HG02759 (cell line): ENCODE measurements around the gene CAPN10.

ENCODE experiments used
- ATAC-seq: cut with Tn5 transposase; IDR thresholded peaks from one replicate; pipeline ENCODE4 v1.9.1; 2021; ENCODE audit warnings: mild to moderate bottlenecking, moderate library complexity; ENCODE audit not compliant: unreplicated experiment

The CAPN10 gene

DNA sequence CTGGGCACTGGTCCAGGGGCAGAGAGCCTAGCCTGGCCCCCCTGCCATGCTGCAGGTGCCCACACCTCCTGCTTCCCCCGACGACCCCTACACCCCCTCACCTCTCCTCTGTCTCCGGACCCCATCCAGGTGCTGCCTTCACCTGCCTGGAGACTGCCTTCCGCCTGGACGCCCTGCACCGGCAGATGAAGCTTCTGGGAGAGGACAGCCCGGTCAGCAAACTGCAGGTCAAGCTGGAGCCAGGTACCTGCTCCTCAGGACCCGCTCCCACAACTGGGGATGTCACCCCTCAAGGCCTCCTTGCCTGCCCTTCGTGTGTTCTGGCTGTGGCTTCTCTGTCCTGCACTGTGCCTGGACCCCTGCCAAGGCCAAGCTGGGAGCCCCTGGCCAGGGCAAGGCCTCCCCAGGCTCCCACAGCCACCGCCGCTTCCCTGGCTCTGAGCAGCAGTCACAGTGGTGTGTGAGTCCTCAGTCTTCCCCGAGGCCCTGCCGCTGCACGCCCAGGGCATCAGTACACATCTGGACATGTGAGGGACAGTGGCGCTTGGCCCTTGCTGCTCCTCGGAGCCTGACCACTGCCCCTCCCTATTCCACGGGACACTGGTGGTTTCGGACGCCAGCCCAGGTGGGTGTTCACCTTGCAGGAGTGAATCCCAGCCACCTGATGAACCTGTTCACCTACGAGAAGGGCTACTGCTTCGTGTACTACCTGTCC, 12.0 kb upstream of the CAPN10 start:
- ATAC-seq: no peak

DNA sequence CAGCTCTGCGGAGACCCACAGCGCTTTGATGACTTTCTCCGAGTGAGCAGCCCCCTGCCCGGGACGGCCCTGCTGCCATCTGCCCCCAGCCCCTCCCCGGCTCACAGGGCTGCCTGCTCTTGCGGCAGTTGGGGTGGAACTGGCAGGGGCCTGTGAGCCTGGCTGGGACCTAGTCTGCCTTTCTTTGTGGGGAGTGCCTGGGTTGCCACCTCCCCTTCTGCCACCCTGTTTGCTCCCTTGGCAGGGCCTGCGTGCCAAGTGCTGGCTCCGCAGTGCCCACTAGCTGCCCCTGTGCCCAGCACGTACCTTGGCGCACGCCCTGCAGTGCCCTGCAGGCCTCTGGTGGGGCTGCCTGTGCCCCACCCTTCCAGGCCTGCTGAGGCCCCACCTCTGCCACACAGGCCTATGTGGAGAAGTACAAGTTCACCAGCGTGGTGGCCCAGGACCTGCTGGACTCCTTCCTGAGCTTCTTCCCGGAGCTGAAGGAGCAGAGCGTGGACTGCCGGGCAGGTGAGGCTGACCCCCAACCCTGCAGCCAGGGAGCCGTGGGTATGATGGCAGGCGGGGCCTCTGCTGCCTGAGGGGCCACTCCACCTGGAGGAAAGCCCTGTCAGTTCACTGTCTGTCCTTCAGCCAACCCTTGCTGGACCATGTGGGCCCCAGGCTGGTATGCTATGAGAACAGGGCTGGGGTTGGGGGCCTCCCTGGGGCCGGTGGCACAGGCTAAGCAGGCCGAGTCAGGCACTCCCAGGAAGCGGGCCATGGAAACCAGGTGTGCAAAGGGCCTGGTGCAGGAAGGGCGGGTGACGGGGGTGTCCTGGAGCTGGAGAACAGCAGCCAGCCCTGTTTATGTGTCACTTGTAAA, 11.2 kb upstream of the CAPN10 start:
- no peak for ATAC-seq

DNA sequence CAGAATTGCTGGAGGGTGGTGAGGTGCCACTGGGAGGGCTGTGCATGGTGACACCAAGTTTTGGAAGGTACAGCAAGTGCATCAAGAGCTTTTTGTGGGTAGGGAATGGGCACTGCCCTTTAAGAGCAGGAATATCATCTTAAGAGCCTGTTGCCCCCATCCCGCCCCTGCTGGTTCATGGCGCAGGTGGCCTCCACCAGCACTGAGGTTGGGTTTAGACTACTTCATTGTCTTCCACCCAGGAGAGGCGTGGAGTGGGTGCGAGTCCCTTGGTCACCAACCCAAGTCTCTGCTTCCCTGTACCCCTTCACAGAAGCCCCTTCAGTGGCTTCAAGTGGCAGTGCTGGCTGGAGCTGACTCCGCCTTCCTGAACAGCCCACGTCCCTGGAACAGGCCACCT, 10.5 kb upstream of the CAPN10 start:
- ATAC-seq: no peak

DNA sequence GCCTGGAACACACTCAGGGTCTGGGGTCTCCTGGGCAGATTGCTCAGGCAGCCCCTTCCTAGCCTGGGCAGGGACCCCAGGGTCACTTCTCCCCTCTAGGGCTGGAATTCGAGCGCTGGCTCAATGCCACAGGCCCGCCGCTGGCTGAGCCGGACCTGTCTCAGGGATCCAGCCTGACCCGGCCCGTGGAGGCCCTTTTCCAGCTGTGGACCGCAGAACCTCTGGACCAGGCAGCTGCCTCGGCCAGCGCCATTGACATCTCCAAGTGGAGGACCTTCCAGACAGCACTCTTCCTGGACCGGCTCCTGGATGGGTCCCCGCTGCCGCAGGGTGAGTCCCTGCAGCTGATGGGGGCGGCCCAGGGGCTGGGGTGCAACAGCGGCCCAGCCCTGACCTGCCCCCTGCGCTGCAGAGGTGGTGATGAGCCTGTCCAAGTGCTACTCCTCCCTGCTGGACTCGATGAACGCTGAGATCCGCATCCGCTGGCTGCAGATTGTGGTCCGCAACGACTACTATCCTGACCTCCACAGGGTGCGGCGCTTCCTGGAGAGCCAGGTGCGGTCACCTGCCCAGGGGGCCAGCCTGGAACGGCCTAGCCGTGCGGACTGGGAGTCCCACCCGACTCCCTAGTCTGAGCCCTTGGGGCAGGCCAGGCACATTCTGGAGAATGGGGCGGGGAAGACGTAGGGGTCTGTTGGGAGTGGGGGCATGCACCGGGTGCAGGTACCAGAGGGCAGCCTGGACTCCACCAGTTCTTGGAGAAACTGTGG, 9.9 kb upstream of the CAPN10 start:
- ATAC-seq: no peak

- ATAC-seq: no peak
Observed at GRCh38 chr2:240577281-240578109, 9.0 kb upstream of the CAPN10 start.

DNA sequence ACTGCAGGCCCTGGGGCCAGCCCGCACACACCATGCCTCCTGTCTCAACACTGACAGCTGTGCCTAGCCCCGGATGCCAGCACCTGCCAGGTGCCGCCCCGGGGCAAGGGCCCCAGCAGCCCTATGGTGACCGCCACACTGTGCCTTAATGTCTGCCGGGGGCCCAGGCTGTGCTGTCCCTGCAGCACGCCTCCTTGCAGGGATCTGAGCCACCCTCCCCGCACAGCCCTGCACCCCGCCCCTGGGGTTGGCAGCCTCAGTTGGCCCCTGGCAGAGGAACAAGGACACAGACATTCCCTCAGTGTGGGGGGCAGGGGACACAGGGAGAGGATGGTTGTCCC, 8.5 kb upstream of the CAPN10 start:
- ATAC-seq: no peak

DNA sequence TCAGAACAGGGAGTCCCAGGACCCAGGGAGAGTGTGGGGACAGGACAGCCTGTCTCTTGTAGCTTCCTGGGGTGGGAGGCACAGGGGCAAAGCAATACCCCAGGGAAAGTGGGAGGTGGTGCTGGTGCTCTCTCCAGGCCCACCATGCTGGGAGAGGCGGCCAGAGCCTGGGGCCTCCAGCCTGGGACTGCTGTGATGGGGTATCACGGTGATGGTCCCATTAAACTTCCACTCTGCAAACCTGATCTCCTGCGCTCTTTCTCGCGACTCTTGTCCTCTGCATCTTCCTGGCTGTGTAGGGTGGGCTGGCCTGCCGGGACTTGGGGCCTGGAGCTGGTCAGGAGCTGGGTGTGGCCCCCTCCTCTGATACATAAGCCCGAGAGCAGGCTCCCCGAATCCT, 8.0 kb upstream of the CAPN10 start:
- no peak for ATAC-seq

- no peak for ATAC-seq
Observed at GRCh38 chr2:240579071-240579762, 7.3 kb upstream of the CAPN10 start.

GRCh38 chr2:240579771-240580614, 6.5 kb upstream of the CAPN10 start:
- no peak for ATAC-seq

DNA sequence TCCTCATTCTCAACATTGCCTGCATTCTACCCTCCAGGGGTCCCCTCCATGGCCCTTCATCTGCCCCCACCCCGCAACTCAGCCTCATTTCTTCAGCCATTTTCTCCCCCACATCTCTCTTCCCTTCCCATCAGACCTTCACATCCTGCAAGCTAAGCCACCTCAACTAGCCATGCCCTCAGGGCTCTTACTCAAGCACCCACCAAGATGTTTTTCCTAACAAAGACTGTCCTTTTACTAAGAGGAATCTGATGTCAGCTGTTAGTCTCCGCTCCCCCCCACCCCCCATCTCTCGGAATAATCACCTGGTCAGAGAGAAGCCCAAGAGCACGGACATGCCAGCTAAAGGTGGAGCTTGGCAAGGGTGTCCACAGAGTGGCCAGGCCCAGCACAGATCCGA, 4.7 kb upstream of the CAPN10 start:
- ATAC-seq: no peak

- no peak for ATAC-seq
Observed at GRCh38 chr2:240582781-240583180, 3.8 kb upstream of the CAPN10 start.

DNA sequence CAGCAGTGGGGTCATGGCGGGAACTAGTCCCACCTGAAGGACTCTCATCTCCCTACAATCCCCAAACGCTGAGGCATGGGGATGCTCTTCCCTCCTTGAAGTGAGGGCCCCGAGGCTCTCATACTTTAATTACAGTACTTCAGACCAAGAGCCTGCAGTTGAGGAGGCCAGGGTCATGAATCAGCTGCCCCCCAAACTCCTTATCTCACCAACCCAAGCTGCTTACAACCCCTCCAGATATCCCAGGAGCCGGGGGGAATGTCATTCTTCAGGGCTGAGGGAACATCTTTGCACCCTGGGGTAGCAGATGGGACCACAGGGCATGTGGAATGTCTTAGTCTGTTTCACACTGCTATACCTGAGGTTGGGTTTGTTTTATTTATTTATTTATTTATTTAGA, 2.8 kb upstream of the CAPN10 start:
- no peak for ATAC-seq

DNA sequence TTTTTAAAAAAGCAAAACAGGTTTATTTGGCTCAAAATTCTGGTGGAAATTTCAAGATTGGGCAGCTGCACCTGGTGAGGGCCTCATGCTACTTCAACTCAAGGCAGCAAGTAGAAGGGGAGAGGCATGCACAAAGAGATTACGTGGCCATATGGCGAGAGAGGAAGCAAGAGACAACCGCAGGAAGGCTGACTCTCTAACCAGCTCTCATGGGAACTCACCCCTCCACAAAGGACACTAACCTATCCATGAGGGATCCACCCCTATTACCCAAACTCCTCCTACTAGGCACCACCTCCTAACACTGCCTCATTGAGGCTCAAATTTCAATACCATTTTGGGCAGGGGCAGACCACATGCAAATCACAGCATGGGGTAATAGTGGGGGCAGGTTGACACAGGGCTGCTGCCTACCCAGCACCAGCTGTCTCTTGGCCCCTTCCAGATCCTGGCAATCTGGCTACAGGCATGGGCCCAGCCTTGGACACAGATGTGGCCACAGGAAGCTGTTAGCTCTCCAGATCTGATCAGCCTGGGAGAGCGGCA, 2.0 kb upstream of the CAPN10 start:
- ATAC-seq: peak; percentile 51

GRCh38 chr2:240585101-240585500, 1.4 kb upstream of the CAPN10 start:
- ATAC-seq: peak; percentile 32

DNA sequence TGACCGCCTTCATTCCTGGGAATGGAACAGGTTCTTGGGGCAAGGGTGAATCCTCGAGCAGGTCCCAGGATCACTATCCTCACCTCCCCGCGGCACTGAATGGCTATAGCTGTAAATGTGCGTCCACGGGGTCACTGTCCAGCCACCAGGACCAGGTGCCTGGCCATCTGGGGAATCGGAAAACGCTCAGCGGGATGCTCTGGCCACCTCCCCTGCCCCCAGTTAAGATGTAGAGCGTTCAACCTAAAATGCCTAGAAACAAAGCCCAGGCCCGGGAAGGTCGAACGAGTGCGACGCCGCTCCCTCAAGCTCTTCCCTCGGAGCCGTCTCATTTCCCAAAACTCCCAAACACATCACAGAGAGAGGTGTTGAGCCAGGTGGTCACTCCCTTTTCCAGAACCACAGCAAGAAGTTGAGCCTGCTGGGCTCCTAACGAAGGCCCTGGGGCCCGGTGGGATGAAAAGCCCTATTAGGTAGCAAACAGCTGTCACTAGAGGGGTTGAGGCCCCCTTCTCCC, 795 bp upstream of the CAPN10 start:
- ATAC-seq: no peak

GRCh38 chr2:240586919-240587800, 626 bp downstream of the CAPN10 start:
- ATAC-seq: peak; percentile 9

GRCh38 chr2:240588006-240588655, 1.6 kb downstream of the CAPN10 start:
- ATAC-seq: no peak
